Stimulated activated CD4-positive, alpha-beta T cell treated with anti-CD3 and anti-CD28 coated beads, Interleukin-1b, Interleukin-23, amount 100 ng/mL, for 4 hours (primary cell): Measurements from ENCODE around the gene GLI3.

ENCODE experiments used
- DNase-seq, 2 donors: peaks; one replicate each; pipeline ENCODE4 v3.0.0-alpha.2; 2020; ENCODE audit warnings: low read depth in 2 of 2

The GLI3 gene

DNA sequence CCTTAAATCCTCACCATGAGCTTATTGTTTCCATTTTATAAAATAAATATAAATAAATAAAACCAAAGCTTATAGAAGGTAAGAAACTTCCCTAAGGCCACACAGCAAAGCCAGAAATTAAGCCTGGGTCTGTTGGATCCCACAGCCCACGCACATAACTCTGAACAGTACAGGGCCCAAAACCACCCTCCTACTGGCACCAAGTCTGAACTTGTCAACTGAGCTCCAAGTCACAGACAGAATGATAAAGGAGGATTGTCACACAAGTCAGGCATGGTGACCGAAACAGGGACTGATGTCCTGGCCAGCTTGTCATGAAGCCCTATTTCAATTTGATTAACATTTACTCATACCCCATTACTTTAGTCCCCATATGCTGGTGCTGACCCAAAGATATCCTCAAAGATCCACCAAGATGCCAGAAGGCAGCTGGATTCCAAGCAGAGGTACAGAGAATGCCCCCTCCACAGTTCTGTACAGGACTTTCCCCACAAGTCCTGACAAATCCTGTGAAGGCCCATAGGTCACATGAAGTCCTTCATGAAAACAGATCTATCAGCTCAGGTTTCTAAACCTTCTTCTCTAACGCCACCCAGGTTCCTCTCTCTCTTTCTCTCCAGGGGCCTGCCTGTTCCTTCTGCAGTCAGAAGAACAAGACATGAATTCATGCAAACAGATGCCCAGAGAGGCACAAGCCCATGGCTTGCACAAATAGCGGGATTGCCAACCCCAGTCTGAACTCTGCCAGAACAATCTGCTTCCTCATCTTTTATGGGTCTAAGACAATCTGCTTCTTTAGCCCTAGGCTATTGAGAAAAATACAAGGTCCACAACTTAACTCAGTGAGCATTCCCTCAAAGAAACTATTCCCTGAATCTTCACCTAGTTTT is 60.9 kb downstream of the GLI3 start:
- no peak for DNase-seq

GRCh38 chr7:42174391-42174912 is 62.6 kb downstream of the GLI3 start:
- no peak for DNase-seq

DNA sequence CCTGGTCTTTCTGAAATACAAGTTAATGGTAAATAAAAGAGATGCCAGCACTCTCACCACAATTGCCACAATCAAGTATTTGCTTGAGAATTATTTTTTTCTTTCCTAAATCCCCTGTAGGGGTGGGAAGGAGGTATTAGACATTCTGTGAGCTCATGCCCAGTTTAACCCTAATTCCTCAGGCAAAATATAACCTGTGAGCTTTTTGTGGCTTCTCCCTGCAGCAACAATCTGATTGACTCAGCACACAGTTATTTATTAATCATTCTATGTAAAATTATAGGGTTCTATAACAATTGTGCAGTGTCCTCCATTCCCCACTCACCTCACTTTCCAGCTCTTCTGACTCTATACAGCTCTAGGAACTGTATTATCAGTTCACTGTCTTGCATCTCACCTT is 66.3 kb downstream of the GLI3 start:
- DNase-seq = no peak

- DNase-seq = no peak
Observed at GRCh38 chr7:42168512-42168911, 68.5 kb downstream of the GLI3 start.

- DNase-seq = no peak
Observed at GRCh38 chr7:42167631-42168236, 69.3 kb downstream of the GLI3 start.

DNA sequence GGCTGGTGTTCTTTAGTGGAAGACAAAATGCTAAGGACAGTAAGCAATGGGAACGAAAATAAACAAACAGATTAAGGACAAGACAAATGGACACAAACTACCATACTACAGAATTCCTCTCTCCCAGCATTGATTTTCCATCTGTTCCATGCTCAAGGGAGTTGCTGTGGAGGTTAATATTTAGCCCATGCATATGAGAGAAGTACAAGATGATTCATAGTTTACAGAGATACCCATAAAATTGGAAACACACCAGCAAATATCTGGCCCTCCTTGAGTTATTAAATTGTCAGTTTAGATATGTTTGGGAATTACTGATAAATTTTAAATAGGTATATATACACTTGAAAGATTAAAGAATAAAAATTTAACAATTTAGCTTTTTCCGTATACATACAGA is 69.8 kb downstream of the GLI3 start:
- DNase-seq = no peak

GRCh38 chr7:42164881-42165428 is 72.1 kb downstream of the GLI3 start:
- no peak for DNase-seq

GRCh38 chr7:42162560-42163325 is 74.3 kb downstream of the GLI3 start:
- no peak for DNase-seq

- no peak for DNase-seq
Observed at GRCh38 chr7:42161719-42162118, 75.3 kb downstream of the GLI3 start.

GRCh38 chr7:42161110-42161509 is 75.9 kb downstream of the GLI3 start:
- DNase-seq = no peak

GRCh38 chr7:42159130-42159529 is 77.9 kb downstream of the GLI3 start:
- DNase-seq = no peak

DNA sequence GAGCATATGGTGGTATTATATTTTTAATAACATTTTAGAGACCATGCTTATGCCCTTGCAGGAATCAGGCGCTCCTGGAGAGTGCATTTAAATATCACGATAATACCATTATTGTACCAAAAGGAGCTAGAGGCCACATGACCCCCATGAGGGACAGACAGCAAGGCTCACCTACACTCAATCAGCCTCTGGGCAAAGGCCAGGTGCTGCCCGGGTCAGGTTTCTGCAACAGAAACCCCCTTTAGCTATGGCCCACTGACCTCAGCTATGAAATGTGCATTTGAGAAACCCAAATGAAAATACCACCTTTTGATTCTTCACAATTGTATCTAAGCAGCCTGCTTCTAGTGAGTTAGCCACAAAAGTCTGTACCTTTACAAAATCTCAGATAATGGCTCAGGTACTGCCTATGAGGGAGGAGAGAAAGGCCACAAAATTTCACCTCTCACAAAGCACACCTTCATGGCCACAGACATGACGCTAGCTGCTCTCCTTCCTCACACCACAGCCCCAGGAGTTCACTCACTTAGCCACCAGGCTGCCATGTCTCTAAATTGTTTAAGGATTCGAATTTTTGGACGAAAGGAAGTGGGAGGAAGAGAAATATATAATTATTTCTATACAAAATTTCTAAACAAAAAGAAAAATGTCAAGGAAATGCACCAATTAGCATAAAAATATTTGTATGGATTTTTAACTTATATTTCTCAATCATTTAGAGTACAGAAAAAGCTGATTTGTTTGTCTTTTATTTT is 79.9 kb downstream of the GLI3 start:
- DNase-seq = no peak

GRCh38 chr7:42156291-42156865 is 80.6 kb downstream of the GLI3 start:
- no peak for DNase-seq

GRCh38 chr7:42155584-42156290 is 81.3 kb downstream of the GLI3 start:
- no peak for DNase-seq

DNA sequence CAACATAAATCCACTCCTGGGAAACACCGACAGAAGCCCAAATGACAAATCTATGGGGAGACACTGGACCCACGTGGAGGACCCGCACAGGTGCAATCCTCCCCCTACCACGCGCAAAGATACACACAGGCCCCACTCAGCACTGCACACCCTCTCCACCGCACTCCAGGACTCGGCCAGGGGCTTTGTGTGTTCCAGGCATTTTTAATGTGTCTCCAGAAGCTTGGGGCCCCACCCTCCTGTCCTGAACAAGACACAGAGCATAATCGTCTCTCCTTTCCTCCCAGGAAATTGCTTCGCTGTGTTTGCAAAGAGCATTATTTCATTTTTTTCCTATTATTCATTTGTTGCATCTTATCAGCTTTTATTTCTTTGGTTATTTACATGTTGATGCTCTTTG is 82.8 kb downstream of the GLI3 start:
- DNase-seq = no peak

DNA sequence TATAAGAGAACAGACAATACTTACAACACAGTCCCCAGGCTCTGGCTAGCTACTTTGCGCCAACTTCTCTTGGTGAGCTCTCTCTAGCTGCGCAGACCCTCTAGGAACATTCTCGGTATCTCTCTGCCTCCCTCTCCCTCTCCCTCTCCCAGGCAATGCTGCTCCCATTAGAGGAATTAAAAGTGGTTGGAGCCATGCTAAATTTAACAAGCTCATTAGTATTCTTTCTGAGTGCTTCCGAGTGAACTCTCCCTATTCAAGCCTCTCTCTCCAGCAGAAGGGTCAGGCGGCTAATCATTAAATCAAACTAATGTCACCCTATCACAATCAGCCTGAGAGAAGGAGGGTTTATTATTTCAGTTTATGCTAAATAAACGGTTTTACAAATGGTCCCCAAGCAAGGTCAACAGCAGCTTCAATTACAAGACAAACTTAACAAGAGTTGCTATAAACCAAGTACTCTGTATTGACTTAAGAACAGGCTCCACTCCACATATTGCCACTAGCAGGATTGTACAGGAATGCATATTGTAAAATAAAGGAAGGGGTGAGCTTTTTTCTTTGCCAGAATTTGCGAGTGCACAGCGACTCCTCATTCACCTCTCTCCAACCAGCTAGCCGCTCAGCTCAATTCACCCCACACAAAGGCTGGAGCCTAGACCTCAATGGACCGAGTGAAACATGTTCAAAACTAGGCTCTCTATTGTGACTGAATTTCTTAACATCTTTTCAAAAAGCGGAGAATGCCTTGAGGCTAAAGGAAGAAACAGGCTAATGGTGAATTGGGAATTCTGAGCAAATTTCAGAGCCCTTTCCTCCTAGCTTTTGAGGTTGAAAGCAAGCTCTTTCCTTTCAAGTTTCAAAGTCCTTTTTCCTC is 84.4 kb downstream of the GLI3 start:
- DNase-seq = no peak

- DNase-seq = no peak
Observed at GRCh38 chr7:42151309-42151708, 85.7 kb downstream of the GLI3 start.

DNA sequence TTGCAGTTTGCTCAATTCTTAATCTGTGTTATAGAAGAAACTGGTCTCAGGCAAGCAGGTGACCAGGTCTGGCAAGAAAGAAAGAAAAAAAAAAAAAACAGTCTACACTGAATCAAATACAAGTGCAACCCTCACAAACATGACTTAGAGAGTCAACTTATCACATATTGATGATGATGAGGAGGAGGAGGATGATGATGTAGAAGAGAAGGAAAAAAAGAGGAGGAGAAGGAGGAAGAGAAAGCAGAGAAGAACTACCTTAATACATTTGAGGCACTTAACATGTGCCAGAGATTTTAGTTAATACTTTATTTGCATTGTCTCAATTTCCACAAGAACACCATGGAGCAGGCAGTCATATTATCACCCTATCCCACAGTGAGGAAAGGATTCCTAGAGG is 91.5 kb downstream of the GLI3 start:
- no peak for DNase-seq

GRCh38 chr7:42144604-42145003 is 92.4 kb downstream of the GLI3 start:
- DNase-seq = no peak
